Esophagus squamous epithelium (tissue), 5 donors: ENCODE results near the gene DLX1. TPM values are rescaled to one million over a fixed set of nuclear protein-coding genes. Genes with fewer than 3 reads are reported as not detected.

ENCODE experiments used
- DNase-seq: peaks from one replicate; lab custom pipeline; 2025; lab: John Stamatoyannopoulos, UW
- H3K27ac ChIP-seq, 4 donors: fragments of 200-600 bp; sonication (generic); one replicate each; pipeline ENCODE4 v1.5.1; 2016 to 2019; ENCODE audit warnings: mild to moderate bottlenecking in 1 of 4
- H3K27me3 ChIP-seq, 4 donors: fragments of 200-600 bp; sonication (generic); 1 replicate in 3 of 4; 2 replicates in 1 of 4; pipeline versions ENCODE4 v1.5.1 to v1.6.0; 2017 to 2021; ENCODE audit warnings: antibody characterized with exemption in 1 of 4
- H3K36me3 ChIP-seq, 3 donors: fragments of 200-600 bp; sonication (generic); one replicate each; pipeline ENCODE4 v1.5.1; 2016 to 2019
- H3K4me1 ChIP-seq, 3 donors: fragments of 200-600 bp; sonication (generic); one replicate each; pipeline ENCODE4 v1.5.1; 2017 to 2019
- H3K4me3 ChIP-seq, 4 donors: fragments of 200-600 bp; sonication (generic); 1 replicate in 3 of 4; 2 replicates in 1 of 4; pipeline ENCODE4 v1.5.1; 2016 to 2019; ENCODE audit warnings: mild to moderate bottlenecking in 2 of 4, moderate library complexity in 1 of 4
- H3K9me3 ChIP-seq, 3 donors: fragments of 200-600 bp; sonication (generic); one replicate each; pipeline ENCODE4 v1.5.1; 2016 to 2019
- CTCF ChIP-seq, 6 experiments: fragments of 450-650 bp in 4 of 6; fragments of 200-600 bp in 2 of 6; sonication (generic) in 2 of 6; IDR thresholded peaks; one replicate each; pipeline ENCODE4 v1.5.1; 2016 to 2019; ENCODE audit warnings: antibody characterized with exemption in 6 of 6, mild to moderate bottlenecking in 4 of 6, moderate library complexity in 4 of 6
- POLR2A ChIP-seq, 4 donors: fragments of 450-650 bp; IDR thresholded peaks; one replicate each; pipeline ENCODE4 v1.6.1; 2017; ENCODE audit warnings: antibody characterized with exemption in 4 of 4, mild to moderate bottlenecking in 4 of 4, moderate library complexity in 3 of 4
- WGBS, 2 donors: methylation state at CpG; one replicate each; pipeline ENCODE4 v1.1.5; 2018; 5-methylcytosine and 5-hydroxymethylcytosine counted together
- intact Hi-C: fragments of 100-400 bp; cut with DNase I; formaldehyde crosslinking; loops from one replicate; pipeline ENCODE4 v1.15.0; 2022
- total RNA-seq, 4 donors: library from RNA; depleted of rRNA; stranded (reverse); fragments of >200 nt; gene quantifications; one replicate each; pipeline ENCODE4 v1.1.0, GENCODE V29; 2016
- donor health status: DM: yes; HTN: yes; CAD: no.

DLX1 gene
- total RNA-seq, 4 donors from 2014 or later: not detected

GRCh38 chr2:172114579-172114978 is 29.3 kb downstream of the DLX1 start:
- WGBS, 2 donors: 45 to 69% methylated on average over 3 of the region's 3 CpGs
- no peak overlapping the region for H3K4me3 ChIP-seq
- H3K36me3 ChIP-seq: no peaks in the 10 kb centered on the region
- DNase-seq: no peak
- intact Hi-C loops: no loop called here
- TF ChIP-seq CTCF (IDR thresholded peaks at IDR 0.05): no peak
- TF ChIP-seq POLR2A (IDR thresholded peaks at IDR 0.05): no peak
- H3K27ac ChIP-seq: no peak overlapping the region
- peaks cover 0 to 52% (median 0%) of the 10 kb centered on the region in 4 donors for H3K27me3 ChIP-seq
- no peaks in the 10 kb centered on the region for H3K9me3 ChIP-seq
- no peaks in the 10 kb centered on the region for H3K4me1 ChIP-seq

- Histone ChIP-seq H3K4me3 (no peak overlapping the region), H3K9me3 (no peaks in the 10 kb centered on the region), H3K27me3 (peaks cover 0 to 41% (median 0%) of the 10 kb centered on the region in 4 donors), H3K4me1 (no peaks in the 10 kb centered on the region), H3K27ac (no peak overlapping the region), H3K36me3 (no peaks in the 10 kb centered on the region)
- no peak for TF ChIP-seq POLR2A (IDR thresholded peaks at IDR 0.05)
- TF ChIP-seq CTCF (IDR thresholded peaks at IDR 0.05): no peak
- WGBS, 2 donors: 46 to 56% methylated on average over 2 to 3 of the region's 5 CpGs
- intact Hi-C loops: no loop called here
- DNase-seq: no peak
These were observed 30.8 kb downstream of the DLX1 start for GRCh38 chr2:172116107-172116506.

GRCh38 chr2:172119089-172119488 is 33.8 kb downstream of the DLX1 start:
- Histone ChIP-seq H3K9me3 (no peaks in the 10 kb centered on the region), H3K36me3 (no peaks in the 10 kb centered on the region), H3K4me1 (peaks cover 0 to 9% (median 0%) of the 10 kb centered on the region in 3 donors), H3K27me3 (peaks cover 0 to 22% (median 0%) of the 10 kb centered on the region in 4 donors), H3K4me3 (no peak overlapping the region), H3K27ac (no peak overlapping the region)
- intact Hi-C loops: no loop called here
- DNase-seq: no peak
- TF ChIP-seq CTCF (IDR thresholded peaks at IDR 0.05) (no peak), POLR2A (IDR thresholded peaks at IDR 0.05) (no peak)

GRCh38 chr2:172120118-172120517 is 34.8 kb downstream of the DLX1 start:
- TF ChIP-seq POLR2A (IDR thresholded peaks at IDR 0.05) (no peak), CTCF (IDR thresholded peaks at IDR 0.05) (no peak)
- no peaks in the 10 kb centered on the region for H3K9me3 ChIP-seq
- H3K4me1 ChIP-seq: peaks cover 0 to 9% (median 0%) of the 10 kb centered on the region in 3 donors
- H3K27ac ChIP-seq: no peak overlapping the region
- no peak for DNase-seq
- H3K27me3 ChIP-seq: peaks cover 0 to 12% (median 0%) of the 10 kb centered on the region in 4 donors
- H3K4me3 ChIP-seq: no peak overlapping the region
- intact Hi-C loops: no loop called here
- no peaks in the 10 kb centered on the region for H3K36me3 ChIP-seq
- 56 to 70% methylated on average over 2 of the region's 2 CpGs for WGBS, 2 donors

- intact Hi-C loops: no loop called here
- DNase-seq: no peak
- no peaks in the 10 kb centered on the region for H3K9me3 ChIP-seq
- H3K4me3 ChIP-seq: no peak overlapping the region
- H3K27ac ChIP-seq: no peak overlapping the region
- no peaks in the 10 kb centered on the region for H3K36me3 ChIP-seq
- TF ChIP-seq CTCF (IDR thresholded peaks at IDR 0.05) (no peak), POLR2A (IDR thresholded peaks at IDR 0.05) (no peak)
- no peaks in the 10 kb centered on the region for H3K4me1 ChIP-seq
- H3K27me3 ChIP-seq: no peaks in the 10 kb centered on the region
These were observed 43.2 kb downstream of the DLX1 start for GRCh38 chr2:172128484-172128883.
